HG03575 (cell line): Measurements from ENCODE around the gene HEPN1.

Source experiments
- ATAC-seq: cut with Tn5 transposase; IDR thresholded peaks from one replicate; pipeline ENCODE4 v1.9.1; 2021; ENCODE audit not compliant: unreplicated experiment, insufficient number of reproducible peaks, low FRiP score; ENCODE audit errors: extremely low read depth

The HEPN1 gene

GRCh38 chr11:124934862-124935547, 16.0 kb downstream of the HEPN1 start:
- ATAC-seq = no peak

GRCh38 chr11:124935548-124936514, 16.8 kb downstream of the HEPN1 start, which contains the start of gene HEPACAM:
Gene HEPACAM (minus strand): TSS chr11:124936047. CDS start chr11:124936006, 41 bp downstream.
- ATAC-seq = no peak

- ATAC-seq = no peak
Observed at GRCh38 chr11:124937336-124937935, 18.4 kb downstream of the HEPN1 start.

GRCh38 chr11:124938206-124938765, 19.2 kb downstream of the HEPN1 start:
- ATAC-seq = no peak

- ATAC-seq = no peak
Observed at GRCh38 chr11:124938970-124939369, 19.9 kb downstream of the HEPN1 start.

- no peak for ATAC-seq
Observed at GRCh38 chr11:124941703-124942102, 22.7 kb downstream of the HEPN1 start.

- no peak for ATAC-seq
Observed at GRCh38 chr11:124942466-124943253, 23.6 kb downstream of the HEPN1 start.

- ATAC-seq = no peak
Observed at GRCh38 chr11:124943254-124943616, 24.2 kb downstream of the HEPN1 start.

- ATAC-seq = no peak
Observed at GRCh38 chr11:124943741-124944140, 24.7 kb downstream of the HEPN1 start.

- ATAC-seq = no peak
Observed at GRCh38 chr11:124944565-124944964, 25.5 kb downstream of the HEPN1 start.

- ATAC-seq = no peak
Observed at GRCh38 chr11:124945826-124946225, 26.8 kb downstream of the HEPN1 start.

GRCh38 chr11:124946735-124947141, 27.7 kb downstream of the HEPN1 start:
- no peak for ATAC-seq

- ATAC-seq = no peak
Observed at GRCh38 chr11:124950601-124951330, 31.7 kb downstream of the HEPN1 start.

GRCh38 chr11:124951341-124951740, 32.3 kb downstream of the HEPN1 start:
- ATAC-seq = no peak

GRCh38 chr11:124953753-124954589, 34.9 kb downstream of the HEPN1 start, which contains the start of gene CCDC15:
Gene CCDC15 (plus strand): TSS chr11:124954202. CDS start chr11:124954733, 531 bp downstream.
- ATAC-seq = peak; percentile 87

- no peak for ATAC-seq
Observed at GRCh38 chr11:124954590-124954955, 35.5 kb downstream of the HEPN1 start.

GRCh38 chr11:124955035-124955434, 36.0 kb downstream of the HEPN1 start:
- ATAC-seq = no peak
